K562 (cell line): ENCODE results near the gene FGF12. TPM values are rescaled to one million over a fixed set of nuclear protein-coding genes. Genes with fewer than 3 reads are reported as not detected.

Experiments
- ATAC-seq: fragments of 200-7000 bp; cut with Tn5 transposase; 3 replicates; pipeline ENCODE4 v1.9.1; 2020; ENCODE audit warnings: moderate library complexity
- BruUV-seq: library from RNA; stranded (reverse); fragments of 400-500 nt; replicated peaks from 2 replicates; lab custom pipeline; 2021; lab: Mats Ljungman, UMichigan
- CTCF ChIA-PET: fragments of 300-600 bp; formaldehyde crosslinking; extraction: SDS; loops from one replicate; lab custom pipeline; 2021; ENCODE audit warnings: low intra/inter-chr PET ratio; lab: Yijun Ruan, JAX
- POLR2A ChIA-PET: fragments of 300-600, 350-650 bp; sonication (Branson Sonifier 250); formaldehyde crosslinking; extraction: SDS; loops from one replicate; lab custom pipeline; 2021; ENCODE audit warnings: antibody characterized with exemption, inconsistent platforms; lab: Yijun Ruan, JAX
- DNase-seq, 4 experiments: peaks; one replicate each; pipeline versions ENCODE4 v3.0.0 to v3.0.0-alpha.2; 2011 to 2018; ENCODE audit warnings: low spot score in 3 of 4, mixed read lengths in 3 of 4; ENCODE audit errors: extremely low read depth in 1 of 4
- FAIRE-seq: peaks from 2 replicates; lab custom pipeline; 2011; peaks lifted over from hg19 to GRCh38; lab: Jason Lieb, UNC
- H2AFZ ChIP-seq: 2 replicates; pipeline ENCODE4 v1.6.0; 2011; ENCODE audit warnings: low read depth, low read length, control low read depth, inconsistent platforms
- H3K27ac ChIP-seq: fragments of 200-600 bp; 3 replicates; pipeline ENCODE4 v1.8.0; 2011; ENCODE audit warnings: low read depth, mild to moderate bottlenecking, control low read depth, inconsistent platforms, low read length, moderate library complexity, mixed read lengths; ENCODE audit errors: extremely low read depth
- H3K27me3 ChIP-seq, 2 experiments: fragments of 300-600 bp in 1 of 2; 2 replicates in 1 of 2; 3 replicates in 1 of 2; pipeline versions ENCODE4 v1.6.0 to v1.8.0; 2011; ENCODE audit warnings: inconsistent platforms in 2 of 2, low read length in 2 of 2, mild to moderate bottlenecking in 1 of 2, mixed read lengths in 1 of 2, moderate library complexity in 1 of 2; ENCODE audit not compliant: control insufficient read depth in 2 of 2, insufficient read depth in 2 of 2
- H3K36me3 ChIP-seq: fragments of 300-600 bp; 3 replicates; pipeline ENCODE4 v1.8.0; 2011; ENCODE audit warnings: mild to moderate bottlenecking, low read length, inconsistent platforms; ENCODE audit not compliant: control insufficient read depth, insufficient read depth
- H3K4me1 ChIP-seq, 2 experiments: fragments of 200-600 bp in 1 of 2; replicated peaks in 1 of 2; 2 replicates in 1 of 2; 3 replicates in 1 of 2; pipeline versions ENCODE4 v1.5.1 to v1.8.0; 2011; ENCODE audit warnings: inconsistent platforms in 2 of 2, low read length in 2 of 2, mild to moderate bottlenecking in 1 of 2, mixed read lengths in 1 of 2, moderate library complexity in 1 of 2; ENCODE audit not compliant: control insufficient read depth in 2 of 2, insufficient read depth in 2 of 2
- H3K4me2 ChIP-seq: 2 replicates; pipeline ENCODE4 v1.6.1; 2011; ENCODE audit warnings: low read length, control low read depth, inconsistent platforms, mixed read lengths; ENCODE audit not compliant: insufficient read depth
- H3K4me3 ChIP-seq: fragments of 200-600 bp; sonication (generic), shearing (Covaris generic); 2 replicates; pipeline ENCODE4 v1.5.1; 2016; ENCODE audit warnings: control low read depth, inconsistent platforms
- H3K79me2 ChIP-seq: fragments of 200-600 bp; 3 replicates; pipeline ENCODE4 v1.8.0; 2011; ENCODE audit warnings: low read length, inconsistent platforms; ENCODE audit not compliant: control insufficient read depth, insufficient read depth
- H3K9ac ChIP-seq, 2 experiments: 2 replicates each; pipeline versions ENCODE4 v1.6.0 to v1.6.1; 2011; ENCODE audit warnings: low read depth in 2 of 2, low read length in 2 of 2, control low read depth in 1 of 2, inconsistent platforms in 1 of 2, mild to moderate bottlenecking in 1 of 2, mixed read lengths in 1 of 2; ENCODE audit not compliant: insufficient read depth in 1 of 2
- H3K9me1 ChIP-seq: one replicate; pipeline ENCODE4 v1.6.0; 2011; ENCODE audit warnings: inconsistent platforms, mild to moderate bottlenecking, low read length, moderate library complexity; ENCODE audit not compliant: control insufficient read depth, insufficient read depth
- H3K9me3 ChIP-seq: replicated peaks from 2 replicates; pipeline ENCODE4 v1.5.1; 2011; ENCODE audit warnings: low read depth, low read length, inconsistent platforms; ENCODE audit not compliant: control insufficient read depth, insufficient read depth
- H4K20me1 ChIP-seq: replicated peaks from 2 replicates; pipeline ENCODE4 v1.6.1; 2011; ENCODE audit warnings: low read length, inconsistent platforms, mixed read lengths; ENCODE audit not compliant: control insufficient read depth, insufficient read depth
- CEBPG ChIP-seq, 3 experiments: fragments of 200-800 bp in 1 of 3; sonication (Bioruptor generic) in 1 of 3; sonication (generic) in 1 of 3; formaldehyde crosslinking in 1 of 3; IDR thresholded peaks in 2 of 3; conservative IDR thresholded peaks in 1 of 3; 2 replicates each; pipeline versions ENCODE4 v1.6.1 to v1.8.0; 2016 to 2022; ENCODE audit warnings: missing compliant biosample characterization in 2 of 3, missing genetic modification characterization in 2 of 3, mild to moderate bottlenecking in 1 of 3, missing genetic modification reagents in 1 of 3
- CHCHD3 ChIP-seq: fragments of 250-450 bp; sonication (Bioruptor Pico); IDR thresholded peaks from 2 replicates; pipeline ENCODE4 v2.1.2; 2022; ENCODE audit warnings: mild to moderate bottlenecking
- DEAF1 ChIP-seq: fragments of 450-650 bp; formaldehyde crosslinking; IDR thresholded peaks from 2 replicates; pipeline ENCODE4 v1.4.0; 2020; ENCODE audit warnings: mild to moderate bottlenecking, moderate library complexity
- DPF2 ChIP-seq: fragments of 450-650 bp; IDR thresholded peaks from 2 replicates; pipeline ENCODE4 v1.6.1; 2016
- FOXJ2 ChIP-seq: fragments of 200-800 bp; sonication (Bioruptor generic); IDR thresholded peaks from 2 replicates; pipeline ENCODE4 v1.6.1; 2016; ENCODE audit warnings: missing genetic modification characterization, missing compliant biosample characterization
- HDGF ChIP-seq: fragments of 450-650 bp; IDR thresholded peaks from 2 replicates; pipeline ENCODE4 v1.6.1; 2016
- MYNN ChIP-seq, 2 experiments: sonication (generic); formaldehyde crosslinking in 1 of 2; IDR thresholded peaks; 2 replicates each; pipeline versions ENCODE4 v1.5.0 to v1.6.1; 2016 to 2020; ENCODE audit warnings: antibody characterized with exemption in 1 of 2, missing genetic modification reagents in 1 of 2
- PTTG1 ChIP-seq: fragments of 450-650 bp; IDR thresholded peaks from 2 replicates; pipeline ENCODE4 v1.6.1; 2016; ENCODE audit warnings: low read depth, mild to moderate bottlenecking, missing genetic modification characterization, missing compliant biosample characterization
- SMARCA5 ChIP-seq: fragments of 450-650 bp; IDR thresholded peaks from 2 replicates; pipeline ENCODE4 v1.6.1; 2016
- WGBS: fragments of 100-300 bp; shearing (Covaris generic); methylation state at CpG from one replicate; pipeline ENCODE4 v1.1.6; 2016; ENCODE audit warnings: low coverage, mixed read lengths; ENCODE audit not compliant: insufficient coverage; ENCODE audit errors: missing lambda C conversion rate; 5-methylcytosine and 5-hydroxymethylcytosine counted together
- in situ Hi-C: fragments of 300-500 bp; cut with MboI; formaldehyde crosslinking; loops from 4 replicates; pipeline ENCODE4 v1.15.0; 2018; ENCODE audit warnings: inconsistent platforms, mixed read lengths
- intact Hi-C: fragments of 100-400 bp; cut with micrococcal nuclease; formaldehyde crosslinking; loops from 2 replicates; pipeline ENCODE4 v1.14.2; 2022
- polyA plus RNA-seq, 8 experiments: library from polyadenylated mRNA; depleted of rRNA in 4 of 8; stranded (reverse) in 5 of 8; unstranded in 3 of 8; fragments of >200 nt; fragmentation: Nextera tagmentation in 2 of 8; fragmentation: Illumina TruSeq in 1 of 8; extraction: Ambion mirVana in 2 of 8; extraction: Trizol in 1 of 8; gene quantifications; 2 replicates each; pipeline versions ENCODE4 v1.2.1 to v1.2.3, GENCODE V29; 2011 to 2014; ENCODE audit warnings: inconsistent platforms in 1 of 8, missing spikeins in 1 of 8
- total RNA-seq, 7 experiments: library from RNA; depleted of rRNA in 6 of 7; stranded (reverse); fragments of >200 nt in 6 of 7; fragmentation: Illumina TruSeq in 2 of 7; extraction: Trizol in 2 of 7; gene quantifications; 2 replicates each; pipeline versions ENCODE4 v1.2.1 to v1.2.3, GENCODE V29; 2011 to 2021; ENCODE audit warnings: low replicate concordance in 1 of 7
- TF ChIP-seq, protein P1 (sequence below): fragments of 450-650 bp; IDR thresholded peaks from 2 replicates; pipeline ENCODE4 v1.6.1; 2016; ENCODE audit warnings: low read depth

Gene FGF12
- total and polyA plus RNA-seq, 9 of the 15 experiments (the other 6 are each of a cell fraction or from before 2014, with no cell fraction given), result not detected

- Histone ChIP-seq H3K4me3 (no peak overlapping the region), H3K4me1 (no peaks in the 10 kb centered on the region), H3K79me2 (no peaks in the 10 kb centered on the region), H3K9me1 (no peaks in the 10 kb centered on the region), H3K27ac (no peak overlapping the region), H3K27me3 (no peaks in the 10 kb centered on the region), H3K4me2 (no peak overlapping the region), H2AFZ (no peak overlapping the region), H3K36me3 (no peaks in the 10 kb centered on the region), H3K9me3 (no peaks in the 10 kb centered on the region), H3K9ac (no peak overlapping the region), H4K20me1 (no peaks in the 10 kb centered on the region)
- 1% methylated on average over 5 of the region's 6 CpGs for WGBS
- DNase-seq, result no peak
- no TSS peak for BruUV-seq
- in situ Hi-C loops (no loop called here), intact Hi-C loops (no loop called here)
- POLR2A ChIA-PET, result no interaction called here
- CTCF ChIA-PET, result no interaction called here
- no peak for ATAC-seq
- FAIRE-seq, result no peak
- TF ChIP-seq DPF2 (no peak), HDGF (no peak), SMARCA5 (no peak), CEBPG (CRISPR knock-in tag; IDR thresholded peaks at IDR 0.05) (no peak), CEBPG (tag; conservative IDR thresholded peaks at IDR 0.05 in 1 of 2, IDR thresholded peaks at IDR 0.05 in 1 of 2) (peak; percentile 30 to 76; a peak in 2 of 4 replicates), DEAF1 (no peak), PTTG1 (no peak), FOXJ2 (tag) (no peak), CHCHD3 (CRISPR knock-in tag) (no peak), MYNN (IDR thresholded peaks at IDR 0.05) (no peak), MYNN (CRISPR knock-in tag; IDR thresholded peaks at IDR 0.05) (no peak)
- TF ChIP-seq, protein P1, sequence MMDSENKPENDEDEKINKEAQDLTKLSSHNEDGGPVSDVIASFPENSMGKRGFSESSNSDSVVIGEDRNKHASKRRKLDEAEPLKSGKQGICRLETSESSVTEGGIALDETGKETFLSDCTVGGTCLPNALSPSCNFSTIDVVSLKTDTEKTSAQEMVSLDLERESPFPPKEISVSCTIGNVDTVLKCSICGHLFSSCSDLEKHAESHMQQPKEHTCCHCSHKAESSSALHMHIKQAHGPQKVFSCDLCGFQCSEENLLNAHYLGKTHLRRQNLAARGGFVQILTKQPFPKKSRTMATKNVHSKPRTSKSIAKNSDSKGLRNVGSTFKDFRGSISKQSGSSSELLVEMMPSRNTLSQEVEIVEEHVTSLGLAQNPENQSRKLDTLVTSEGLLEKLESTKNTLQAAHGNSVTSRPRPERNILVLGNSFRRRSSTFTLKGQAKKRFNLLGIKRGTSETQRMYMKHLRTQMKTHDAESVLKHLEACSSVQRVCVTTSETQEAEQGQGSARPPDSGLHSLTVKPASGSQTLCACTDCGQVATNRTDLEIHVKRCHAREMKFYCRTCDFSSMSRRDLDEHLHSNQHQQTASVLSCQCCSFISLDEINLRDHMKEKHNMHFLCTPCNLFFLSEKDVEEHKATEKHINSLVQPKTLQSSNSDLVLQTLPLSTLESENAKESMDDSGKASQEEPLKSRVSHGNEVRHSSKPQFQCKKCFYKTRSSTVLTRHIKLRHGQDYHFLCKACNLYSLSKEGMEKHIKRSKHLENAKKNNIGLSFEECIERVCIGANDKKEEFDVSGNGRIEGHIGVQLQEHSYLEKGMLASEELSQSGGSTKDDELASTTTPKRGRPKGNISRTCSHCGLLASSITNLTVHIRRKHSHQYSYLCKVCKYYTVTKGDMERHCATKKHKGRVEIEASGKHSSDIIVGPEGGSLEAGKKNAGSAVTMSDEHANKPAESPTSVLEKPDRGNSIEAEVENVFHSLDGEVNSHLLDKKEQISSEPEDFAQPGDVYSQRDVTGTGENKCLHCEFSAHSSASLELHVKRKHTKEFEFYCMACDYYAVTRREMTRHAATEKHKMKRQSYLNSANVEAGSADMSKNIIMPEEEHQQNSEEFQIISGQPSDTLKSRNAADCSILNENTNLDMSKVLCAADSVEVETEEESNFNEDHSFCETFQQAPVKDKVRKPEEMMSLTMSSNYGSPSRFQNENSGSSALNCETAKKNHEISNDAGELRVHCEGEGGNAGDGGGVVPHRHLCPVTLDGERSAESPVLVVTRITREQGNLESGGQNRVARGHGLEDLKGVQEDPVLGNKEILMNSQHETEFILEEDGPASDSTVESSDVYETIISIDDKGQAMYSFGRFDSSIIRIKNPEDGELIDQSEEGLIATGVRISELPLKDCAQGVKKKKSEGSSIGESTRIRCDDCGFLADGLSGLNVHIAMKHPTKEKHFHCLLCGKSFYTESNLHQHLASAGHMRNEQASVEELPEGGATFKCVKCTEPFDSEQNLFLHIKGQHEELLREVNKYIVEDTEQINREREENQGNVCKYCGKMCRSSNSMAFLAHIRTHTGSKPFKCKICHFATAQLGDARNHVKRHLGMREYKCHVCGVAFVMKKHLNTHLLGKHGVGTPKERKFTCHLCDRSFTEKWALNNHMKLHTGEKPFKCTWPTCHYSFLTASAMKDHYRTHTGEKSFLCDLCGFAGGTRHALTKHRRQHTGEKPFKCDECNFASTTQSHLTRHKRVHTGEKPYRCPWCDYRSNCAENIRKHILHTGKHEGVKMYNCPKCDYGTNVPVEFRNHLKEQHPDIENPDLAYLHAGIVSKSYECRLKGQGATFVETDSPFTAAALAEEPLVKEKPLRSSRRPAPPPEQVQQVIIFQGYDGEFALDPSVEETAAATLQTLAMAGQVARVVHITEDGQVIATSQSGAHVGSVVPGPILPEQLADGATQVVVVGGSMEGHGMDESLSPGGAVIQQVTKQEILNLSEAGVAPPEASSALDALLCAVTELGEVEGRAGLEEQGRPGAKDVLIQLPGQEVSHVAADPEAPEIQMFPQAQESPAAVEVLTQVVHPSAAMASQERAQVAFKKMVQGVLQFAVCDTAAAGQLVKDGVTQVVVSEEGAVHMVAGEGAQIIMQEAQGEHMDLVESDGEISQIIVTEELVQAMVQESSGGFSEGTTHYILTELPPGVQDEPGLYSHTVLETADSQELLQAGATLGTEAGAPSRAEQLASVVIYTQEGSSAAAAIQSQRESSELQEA, result no peak
Observed at GRCh38 chr3:192655628-192656027, 71.7 kb downstream of the FGF12 start.
